Endothelial cell of umbilical vein (primary cell): ENCODE measurements around the gene CLNK. TPM values are rescaled to one million over a fixed set of nuclear protein-coding genes. Genes with fewer than 3 reads are reported as not detected.

Source experiments
- BruUV-seq: library from RNA; stranded (reverse); fragments of 400-500 nt; replicated peaks from 2 replicates; lab custom pipeline; 2021; lab: Mats Ljungman, UMichigan
- CTCF ChIA-PET: fragments of 300-600, 350-600 bp; sonication (Branson Sonifier 250); formaldehyde crosslinking; loops from one replicate; lab custom pipeline; 2021; ENCODE audit warnings: antibody characterized with exemption, inconsistent platforms; lab: Charles Lee
- POLR2A ChIA-PET: fragments of 300-600, 350-600 bp; sonication (Branson Sonifier 250); formaldehyde crosslinking; loops from one replicate; lab custom pipeline; 2021; ENCODE audit warnings: antibody characterized with exemption, inconsistent platforms; lab: Charles Lee
- DNase-seq: peaks from one replicate; pipeline ENCODE4 v3.0.0-alpha.2; 2011; ENCODE audit warnings: low read depth, low spot score
- FAIRE-seq: peaks from 2 replicates; lab custom pipeline; 2011; peaks lifted over from hg19 to GRCh38; lab: Jason Lieb, UNC
- H2AFZ ChIP-seq: 2 replicates; pipeline ENCODE4 v1.6.0; 2012; ENCODE audit warnings: low read depth, low read length, control low read depth, inconsistent platforms
- H3K27ac ChIP-seq: 2 replicates; pipeline ENCODE4 v1.5.1; 2011; ENCODE audit warnings: low read depth, mild to moderate bottlenecking, control low read depth, low read length, moderate library complexity; ENCODE audit not compliant: insufficient read depth
- H3K27me3 ChIP-seq, 2 experiments: 2 replicates each; pipeline versions ENCODE4 v1.6.0 to v1.6.1; 2011; ENCODE audit warnings: low read length in 2 of 2, mixed read lengths in 1 of 2; ENCODE audit not compliant: control insufficient read depth in 2 of 2, insufficient read depth in 2 of 2
- H3K36me3 ChIP-seq, 2 experiments: 2 replicates in 1 of 2; 3 replicates in 1 of 2; pipeline ENCODE4 v1.5.1; 2011; ENCODE audit warnings: low read length in 2 of 2, mild to moderate bottlenecking in 1 of 2, moderate library complexity in 1 of 2; ENCODE audit not compliant: control insufficient read depth in 2 of 2, insufficient read depth in 2 of 2; ENCODE audit errors: extremely low read depth in 1 of 2
- H3K4me1 ChIP-seq: 3 replicates; pipeline ENCODE4 v1.5.1; 2011; ENCODE audit warnings: mild to moderate bottlenecking, low read length; ENCODE audit not compliant: control insufficient read depth, insufficient read depth; ENCODE audit errors: extremely low read depth
- H3K4me2 ChIP-seq: 2 replicates; pipeline ENCODE4 v1.6.1; 2011; ENCODE audit warnings: low read length, control low read depth, mixed read lengths; ENCODE audit not compliant: insufficient read depth
- H3K4me3 ChIP-seq, 3 experiments: fragments of 200-600 bp in 1 of 3; sonication (generic), shearing (Covaris generic) in 1 of 3; replicated peaks in 1 of 3; 2 replicates each; pipeline ENCODE4 v1.5.1; 2011 to 2016; ENCODE audit warnings: control low read depth in 3 of 3, low read length in 3 of 3, mild to moderate bottlenecking in 2 of 3, inconsistent platforms in 1 of 3, low read depth in 1 of 3, moderate library complexity in 1 of 3; ENCODE audit not compliant: insufficient read depth in 1 of 3
- H3K79me2 ChIP-seq: 2 replicates; pipeline ENCODE4 v1.6.0; 2012; ENCODE audit warnings: low read length, inconsistent platforms; ENCODE audit not compliant: control insufficient read depth, insufficient read depth
- H3K9ac ChIP-seq: replicated peaks from 2 replicates; pipeline ENCODE3; 2011; ENCODE audit warnings: low read length, control low read depth; ENCODE audit not compliant: insufficient read depth; ENCODE audit errors: extremely low read depth
- H3K9me1 ChIP-seq: replicated peaks from 3 replicates; pipeline ENCODE4 v1.6.0; 2011; ENCODE audit warnings: mild to moderate bottlenecking, low read length; ENCODE audit not compliant: control insufficient read depth, insufficient read depth; ENCODE audit errors: extremely low read depth
- H3K9me3 ChIP-seq: replicated peaks from 2 replicates; pipeline ENCODE4 v1.5.1; 2012; ENCODE audit warnings: low read length, inconsistent platforms; ENCODE audit not compliant: control insufficient read depth, insufficient read depth
- H4K20me1 ChIP-seq: replicated peaks from 2 replicates; pipeline ENCODE3; 2011; ENCODE audit warnings: mild to moderate bottlenecking, low read length; ENCODE audit not compliant: control insufficient read depth, insufficient read depth; ENCODE audit errors: extremely low read depth
- EZH2 ChIP-seq: IDR thresholded peaks from 2 replicates; pipeline ENCODE4 v1.6.1; 2012; ENCODE audit warnings: borderline replicate concordance, low read depth, mild to moderate bottlenecking, moderate library complexity, low read length, inconsistent platforms; ENCODE audit not compliant: severe bottlenecking
- FOS ChIP-seq: IDR thresholded peaks from 2 replicates; pipeline ENCODE4 v1.6.1; 2011; ENCODE audit warnings: mild to moderate bottlenecking, low read length, moderate library complexity, borderline replicate concordance; ENCODE audit not compliant: insufficient read depth
- GATA2 ChIP-seq: IDR thresholded peaks from 2 replicates; pipeline ENCODE4 v1.7.0; 2011; ENCODE audit warnings: low read depth, mild to moderate bottlenecking, moderate library complexity, mixed read lengths, low read length; ENCODE audit not compliant: insufficient read length, insufficient read depth
- JUN ChIP-seq: IDR thresholded peaks from 2 replicates; pipeline ENCODE4 v1.6.1; 2011; ENCODE audit warnings: borderline replicate concordance, low read depth; ENCODE audit not compliant: insufficient read length, insufficient read depth
- MYC ChIP-seq: IDR thresholded peaks from one replicate; pipeline ENCODE4 v1.6.1; 2011; ENCODE audit warnings: mild to moderate bottlenecking, low read depth, low read length
- POLR2A ChIP-seq: IDR thresholded peaks from 2 replicates; pipeline ENCODE4 v1.6.1; 2012; ENCODE audit warnings: low read depth, mild to moderate bottlenecking, control low read depth, low read length
- POLR2AphosphoS5 ChIP-seq: IDR thresholded peaks from 2 replicates; pipeline ENCODE4 v1.6.1; 2012; ENCODE audit warnings: low read depth, mild to moderate bottlenecking, control low read depth, low read length, moderate library complexity; ENCODE audit not compliant: insufficient read depth
- dilution Hi-C: fragments of 300-500 bp; cut with MboI; formaldehyde crosslinking; loops from one replicate; pipeline ENCODE4 v1.15.0; 2019; ENCODE audit warnings: low sequenced_read_pairs; ENCODE audit not compliant: extremely low pct_ligation_motif_present
- intact Hi-C: fragments of 100-400 bp; cut with micrococcal nuclease; formaldehyde crosslinking; loops from one replicate; pipeline ENCODE4 v1.10.0; 2022
- polyA plus RNA-seq, 4 experiments: library from polyadenylated mRNA; depleted of rRNA in 3 of 4; stranded (reverse) in 3 of 4; unstranded in 1 of 4; fragments of >200 nt; gene quantifications; 2 replicates each; pipeline versions ENCODE4 v1.2.1 to v1.2.3, GENCODE V29; 2011 to 2012; ENCODE audit warnings: missing spikeins in 1 of 4
- total RNA-seq: library from RNA; stranded (reverse); gene quantifications from 2 replicates; pipeline ENCODE4 v1.2.3, GENCODE V29; 2021
- TF ChIP-seq, protein P1 (sequence below): IDR thresholded peaks from 2 replicates; pipeline ENCODE4 v1.6.1; 2011; ENCODE audit not compliant: insufficient read depth, insufficient read length
- TF ChIP-seq, protein P2 (sequence below), 2 donors: IDR thresholded peaks; 1 replicate in 1 of 2; 2 replicates in 1 of 2; pipeline ENCODE4 v1.5.1; 2011; ENCODE audit warnings: low read length in 2 of 2, mild to moderate bottlenecking in 2 of 2, moderate library complexity in 2 of 2, control low read depth in 1 of 2, inconsistent platforms in 1 of 2, low read depth in 1 of 2; ENCODE audit not compliant: insufficient read depth in 1 of 2; ENCODE audit errors: extremely low read depth in 1 of 2

Gene CLNK
- total and polyA plus RNA-seq, 2 donors (not counting 3 experiments of a cell fraction or from before 2014, with no cell fraction given): not detected

GRCh38 chr4:10694828-10695209 lies 10.3 kb upstream of the CLNK start:
- Histone ChIP-seq H3K4me2 (no peak overlapping the region), H4K20me1 (no peaks in the 10 kb centered on the region), H2AFZ (no peak overlapping the region), H3K9me3 (no peaks in the 10 kb centered on the region), H3K27ac (no peak overlapping the region), H3K27me3 (no peaks in the 10 kb centered on the region), H3K4me3 (no peak overlapping the region), H3K4me1 (no peaks in the 10 kb centered on the region), H3K9ac (no peak overlapping the region), H3K36me3 (no peaks in the 10 kb centered on the region), H3K9me1 (no peaks in the 10 kb centered on the region), H3K79me2 (no peaks in the 10 kb centered on the region)
- DNase-seq: no peak
- dilution Hi-C loops (no loop called here), intact Hi-C loops (no loop called here)
- ChIA-PET POLR2A (no interaction called here), CTCF (interaction anchor here (1.7 kb wide), 1 partner anchor 77 kb away, joined by 3 read pairs; no protein-coding TSS in a partner anchor)
- TF ChIP-seq FOS (no peak), EZH2 (no peak), GATA2 (no peak), POLR2A (no peak), POLR2AphosphoS5 (no peak), MYC (no peak), JUN (no peak)
- TF ChIP-seq, protein P1, sequence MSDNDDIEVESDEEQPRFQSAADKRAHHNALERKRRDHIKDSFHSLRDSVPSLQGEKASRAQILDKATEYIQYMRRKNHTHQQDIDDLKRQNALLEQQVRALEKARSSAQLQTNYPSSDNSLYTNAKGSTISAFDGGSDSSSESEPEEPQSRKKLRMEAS: no peak
- TF ChIP-seq, protein P2, sequence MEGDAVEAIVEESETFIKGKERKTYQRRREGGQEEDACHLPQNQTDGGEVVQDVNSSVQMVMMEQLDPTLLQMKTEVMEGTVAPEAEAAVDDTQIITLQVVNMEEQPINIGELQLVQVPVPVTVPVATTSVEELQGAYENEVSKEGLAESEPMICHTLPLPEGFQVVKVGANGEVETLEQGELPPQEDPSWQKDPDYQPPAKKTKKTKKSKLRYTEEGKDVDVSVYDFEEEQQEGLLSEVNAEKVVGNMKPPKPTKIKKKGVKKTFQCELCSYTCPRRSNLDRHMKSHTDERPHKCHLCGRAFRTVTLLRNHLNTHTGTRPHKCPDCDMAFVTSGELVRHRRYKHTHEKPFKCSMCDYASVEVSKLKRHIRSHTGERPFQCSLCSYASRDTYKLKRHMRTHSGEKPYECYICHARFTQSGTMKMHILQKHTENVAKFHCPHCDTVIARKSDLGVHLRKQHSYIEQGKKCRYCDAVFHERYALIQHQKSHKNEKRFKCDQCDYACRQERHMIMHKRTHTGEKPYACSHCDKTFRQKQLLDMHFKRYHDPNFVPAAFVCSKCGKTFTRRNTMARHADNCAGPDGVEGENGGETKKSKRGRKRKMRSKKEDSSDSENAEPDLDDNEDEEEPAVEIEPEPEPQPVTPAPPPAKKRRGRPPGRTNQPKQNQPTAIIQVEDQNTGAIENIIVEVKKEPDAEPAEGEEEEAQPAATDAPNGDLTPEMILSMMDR (IDR thresholded peaks at IDR 0.05; ENCODE audit: extremely low read depth in 1 of 2, insufficient read depth in 1 of 2, low read depth in 1 of 2, low read length in 2 of 2): no peak
- no peak for FAIRE-seq
- no TSS peak for BruUV-seq
